ENCODE results near the gene CEP112. TPM values are rescaled to one million over a fixed set of nuclear protein-coding genes. Genes with fewer than 3 reads are reported as not detected.

CEP112 gene
- total and polyA plus RNA-seq, 9 of the 15 experiments (the other 6 are each of a cell fraction or from before 2014, with no cell fraction given): 0.84 TPM; not detected in 8

GRCh38 chr17:66187718-66188117, 4.2 kb downstream of the CEP112 start:
- H3K9ac ChIP-seq (ENCODE audit: insufficient read depth in 1 of 2, low read depth in 2 of 2, low read length in 2 of 2): no peak overlapping the region
- H3K9me1 ChIP-seq (ENCODE audit: control insufficient read depth, insufficient read depth, low read length): no peaks in the 10 kb centered on the region
- TF ChIP-seq MCM2 (IDR thresholded peaks at IDR 0.05; ENCODE audit: low read depth): no peak
- peak; percentile 64 for TF ChIP-seq ATF3 (IDR thresholded peaks at IDR 0.05)
- no peak for TF ChIP-seq ATF3 (CRISPR knock-in tag; conservative IDR thresholded peaks at IDR 0.05)
- peaks cover 5 to 9% of the 10 kb centered on the region in 2 experiments; a peak in 4 of 5 replicates for H3K27me3 ChIP-seq (ENCODE audit: control insufficient read depth in 2 of 2, insufficient read depth in 2 of 2, low read length in 2 of 2)
- no peaks in the 10 kb centered on the region for H4K20me1 ChIP-seq (replicated peaks; ENCODE audit: control insufficient read depth, insufficient read depth, low read length)
- no peak overlapping the region for H3K27ac ChIP-seq (ENCODE audit: extremely low read depth, low read depth, low read length)
- no TSS peak for BruUV-seq (replicated peaks)
- H3K4me1 ChIP-seq (replicated peaks in 1 of 2; ENCODE audit: control insufficient read depth in 2 of 2, insufficient read depth in 2 of 2, low read length in 2 of 2): peaks cover 8 to 12% of the 10 kb centered on the region in 2 experiments; a peak in 3 of 5 replicates
- intact Hi-C loops (cut with micrococcal nuclease): no loop called here
- no peak overlapping the region for H3K4me3 ChIP-seq
- CTCF ChIA-PET (ENCODE audit: low intra/inter-chr PET ratio): no interaction called here
- no peak overlapping the region for H3K4me2 ChIP-seq (ENCODE audit: insufficient read depth, low read length)
- no peaks in the 10 kb centered on the region for H3K36me3 ChIP-seq (ENCODE audit: control insufficient read depth, insufficient read depth, low read length)
- H3K9me3 ChIP-seq (replicated peaks; ENCODE audit: control insufficient read depth, insufficient read depth, low read depth, low read length): no peaks in the 10 kb centered on the region
- no peak for FAIRE-seq
- POLR2A ChIA-PET: no interaction called here
- WGBS (ENCODE audit: insufficient coverage, low coverage, missing lambda C conversion rate): 0% methylated on average over 2 of the region's 2 CpGs
- H2AFZ ChIP-seq (ENCODE audit: low read depth, low read length): no peak overlapping the region
- H3K79me2 ChIP-seq (ENCODE audit: control insufficient read depth, insufficient read depth, low read length): no peaks in the 10 kb centered on the region
- in situ Hi-C loops (cut with MboI): no loop called here
- no peak for DNase-seq (ENCODE audit: extremely low read depth in 1 of 4, low spot score in 3 of 4)
- no peak for ATAC-seq

- Histone ChIP-seq H3K36me3 (ENCODE audit: control insufficient read depth, insufficient read depth, low read length) (no peaks in the 10 kb centered on the region), H3K9me1 (ENCODE audit: control insufficient read depth, insufficient read depth, low read length) (no peaks in the 10 kb centered on the region), H3K9me3 (replicated peaks; ENCODE audit: control insufficient read depth, insufficient read depth, low read depth, low read length) (no peaks in the 10 kb centered on the region), H3K4me2 (ENCODE audit: insufficient read depth, low read length) (no peak overlapping the region), H3K4me3 (no peak overlapping the region), H3K27ac (ENCODE audit: extremely low read depth, low read depth, low read length) (no peak overlapping the region), H3K4me1 (replicated peaks in 1 of 2; ENCODE audit: control insufficient read depth in 2 of 2, insufficient read depth in 2 of 2, low read length in 2 of 2) (no peaks in the 10 kb centered on the region), H2AFZ (ENCODE audit: low read depth, low read length) (no peak overlapping the region), H3K9ac (ENCODE audit: insufficient read depth in 1 of 2, low read depth in 2 of 2, low read length in 2 of 2) (no peak overlapping the region), H3K79me2 (ENCODE audit: control insufficient read depth, insufficient read depth, low read length) (no peaks in the 10 kb centered on the region), H3K27me3 (ENCODE audit: control insufficient read depth in 2 of 2, insufficient read depth in 2 of 2, low read length in 2 of 2) (peaks cover 0 to 7% of the 10 kb centered on the region in 2 experiments; a peak in 2 of 5 replicates), H4K20me1 (replicated peaks; ENCODE audit: control insufficient read depth, insufficient read depth, low read length) (no peaks in the 10 kb centered on the region)
- no TSS peak for BruUV-seq (replicated peaks)
- WGBS (ENCODE audit: insufficient coverage, low coverage, missing lambda C conversion rate): 0% methylated on average over 4 of the region's 4 CpGs
- in situ Hi-C loops (cut with MboI) (no loop called here), intact Hi-C loops (cut with micrococcal nuclease) (no loop called here)
- ATAC-seq (no peak), FAIRE-seq (no peak), DNase-seq (ENCODE audit: extremely low read depth in 1 of 4, low spot score in 3 of 4) (no peak)
- CTCF ChIA-PET (ENCODE audit: low intra/inter-chr PET ratio): no interaction called here
- POLR2A ChIA-PET: interaction anchor here (0.7 kb wide), 2 partner anchors 28 to 989 kb away, joined by 3 to 4 read pairs; no protein-coding TSS in a partner anchor
- no peak for TF ChIP-seq BRF1 (IDR thresholded peaks at IDR 0.05; ENCODE audit: borderline replicate concordance, extremely low read depth, insufficient read length)
- no peak for TF ChIP-seq ZNF79 (CRISPR knock-in tag; IDR thresholded peaks at IDR 0.05; ENCODE audit: low read depth)
- TF ChIP-seq NKRF (IDR thresholded peaks at IDR 0.05; ENCODE audit: borderline replicate concordance): no peak
- TF ChIP-seq MECOM (CRISPR knock-in tag; IDR thresholded peaks at IDR 0.05): no peak
- TF ChIP-seq LCOR (CRISPR knock-in tag; IDR thresholded peaks at IDR 0.05): no peak
- no peak for TF ChIP-seq ZNF12 (CRISPR knock-in tag; IDR thresholded peaks at IDR 0.05)
- no peak for TF ChIP-seq TAF7 (tag; IDR thresholded peaks at IDR 0.05)
- no peak for TF ChIP-seq NFIC (IDR thresholded peaks at IDR 0.05)
- TF ChIP-seq IRF1 (CRISPR knock-in tag; IDR thresholded peaks at IDR 0.05; ENCODE audit: borderline replicate concordance): no peak
- TF ChIP-seq ZNF143 (CRISPR knock-in tag; IDR thresholded peaks at IDR 0.05): no peak
- TF ChIP-seq ZNF436 (CRISPR knock-in tag; IDR thresholded peaks at IDR 0.05): no peak
- no peak for TF ChIP-seq HCFC1 (IDR thresholded peaks at IDR 0.05; ENCODE audit: low read depth, low read length)
These were observed 6.1 kb downstream of the CEP112 start for GRCh38 chr17:66185862-66186261.
